HG03139 (cell line): Measurements from ENCODE around the gene FBXO4.

ENCODE experiments used
- ATAC-seq: cut with Tn5 transposase; IDR thresholded peaks from one replicate; pipeline ENCODE4 v1.9.1; 2021; ENCODE audit not compliant: unreplicated experiment

Gene FBXO4

GRCh38 chr5:41924872-41925554 is at the start of gene FBXO4:
FBXO4 (plus strand) TSS chr5:41925281; CDS start chr5:41925310, 29 bp downstream.
- ATAC-seq: peak; percentile 87

GRCh38 chr5:41876678-41877077 is 48.4 kb upstream of the FBXO4 start:
- no peak for ATAC-seq

- ATAC-seq: no peak
Measured at GRCh38 chr5:41877408-41877807, 47.7 kb upstream of the FBXO4 start.

- peak; percentile 41 for ATAC-seq
Measured at GRCh38 chr5:41878173-41878572, 46.9 kb upstream of the FBXO4 start.

- ATAC-seq: peak; percentile 64
Measured at GRCh38 chr5:41878643-41879478, 46.2 kb upstream of the FBXO4 start.

- no peak for ATAC-seq
Measured at GRCh38 chr5:41882765-41883164, 42.3 kb upstream of the FBXO4 start.

GRCh38 chr5:41883243-41883642 is 41.8 kb upstream of the FBXO4 start:
- ATAC-seq: no peak

GRCh38 chr5:41883936-41884335 is 41.1 kb upstream of the FBXO4 start:
- no peak for ATAC-seq

GRCh38 chr5:41885286-41885685 is 39.8 kb upstream of the FBXO4 start:
- no peak for ATAC-seq

GRCh38 chr5:41891066-41891707 is 33.9 kb upstream of the FBXO4 start:
- no peak for ATAC-seq

GRCh38 chr5:41892031-41892430 is 33.0 kb upstream of the FBXO4 start:
- no peak for ATAC-seq

- ATAC-seq: no peak
Measured at GRCh38 chr5:41893074-41893851, 31.8 kb upstream of the FBXO4 start.

GRCh38 chr5:41896230-41896629 is 28.9 kb upstream of the FBXO4 start:
- no peak for ATAC-seq

GRCh38 chr5:41903382-41903891 is 21.6 kb upstream of the FBXO4 start:
- ATAC-seq: no peak

- ATAC-seq: peak; percentile 99
Measured at GRCh38 chr5:41903892-41904799, 20.9 kb upstream of the FBXO4 start, which contains the start of gene RIMOC1. RIMOC1 (plus strand) TSS chr5:41904344; CDS start chr5:41904368, 24 bp downstream.

- ATAC-seq: no peak
Measured at GRCh38 chr5:41906151-41906550, 18.9 kb upstream of the FBXO4 start.

- no peak for ATAC-seq
Measured at GRCh38 chr5:41908374-41909079, 16.6 kb upstream of the FBXO4 start.

- ATAC-seq: no peak
Measured at GRCh38 chr5:41918105-41918504, 7.0 kb upstream of the FBXO4 start.

- no peak for ATAC-seq
Measured at GRCh38 chr5:41921166-41921565, 3.9 kb upstream of the FBXO4 start.
